Ammon's horn (tissue), 1 donor: ENCODE results near the gene RABGGTA.

Experiments
- DNase-seq: peaks from one replicate; pipeline ENCODE4 v3.0.0-alpha.2; 2016; ENCODE audit warnings: low spot score

The RABGGTA gene

GRCh38 chr14:24279301-24280186 is 8.1 kb upstream of the RABGGTA start:
- peak; percentile 75 for DNase-seq

- DNase-seq, result no peak
Measured at GRCh38 chr14:24278424-24278823, 7.0 kb upstream of the RABGGTA start.

GRCh38 chr14:24277606-24278321 is 6.4 kb upstream of the RABGGTA start:
- DNase-seq, result peak; percentile 55

GRCh38 chr14:24277071-24277470 is 5.7 kb upstream of the RABGGTA start:
- DNase-seq, result no peak

- DNase-seq, result peak; percentile 55
Measured at GRCh38 chr14:24274101-24274543, 2.7 kb upstream of the RABGGTA start.

GRCh38 chr14:24273422-24273998 is 2.1 kb upstream of the RABGGTA start:
- DNase-seq, result no peak

GRCh38 chr14:24272467-24272866 is 1.1 kb upstream of the RABGGTA start:
- no peak for DNase-seq

GRCh38 chr14:24271834-24272263 is 452 bp upstream of the RABGGTA start:
- no peak for DNase-seq

- no peak for DNase-seq
Measured at GRCh38 chr14:24270537-24271133, 762 bp downstream of the RABGGTA start.

- DNase-seq, result no peak
Measured at GRCh38 chr14:24269910-24270536, 1.4 kb downstream of the RABGGTA start.

- DNase-seq, result no peak
Measured at GRCh38 chr14:24269368-24269767, 2.0 kb downstream of the RABGGTA start.

- no peak for DNase-seq
Measured at GRCh38 chr14:24268225-24268624, 3.2 kb downstream of the RABGGTA start.

- no peak for DNase-seq
Measured at GRCh38 chr14:24267516-24267915, 3.9 kb downstream of the RABGGTA start.

- DNase-seq, result no peak
Measured at GRCh38 chr14:24266344-24267244, 4.8 kb downstream of the RABGGTA start.

- DNase-seq, result no peak
Measured at GRCh38 chr14:24264298-24264697, 7.1 kb downstream of the RABGGTA start.

- no peak for DNase-seq
Measured at GRCh38 chr14:24263848-24264247, 7.5 kb downstream of the RABGGTA start.

- no peak for DNase-seq
Measured at GRCh38 chr14:24262821-24263733, 8.3 kb downstream of the RABGGTA start, which contains the start of gene TGM1. TSS of gene TGM1 (minus strand) at chr14:24263177. CDS start at chr14:24262352, 825 bp downstream.

- DNase-seq, result no peak
Measured at GRCh38 chr14:24261969-24262327, 9.4 kb downstream of the RABGGTA start.

GRCh38 chr14:24261256-24261968 is 10.0 kb downstream of the RABGGTA start:
- no peak for DNase-seq
